PC-3 (cell line): ENCODE data around the gene FBLN5.

Source experiments
- CTCF ChIP-seq: fragments of 300-600 bp; sonication (generic); conservative IDR thresholded peaks from 2 replicates; pipeline ENCODE4 v1.5.1; 2017; ENCODE audit warnings: antibody characterized with exemption, low read depth, mild to moderate bottlenecking, low read length
- EZH2 ChIP-seq: fragments of 300-600 bp; sonication (generic); IDR thresholded peaks from one replicate; pipeline ENCODE4 v1.6.1; 2017; ENCODE audit warnings: antibody characterized with exemption, mild to moderate bottlenecking, low read length; ENCODE audit not compliant: unreplicated experiment

GRCh38 chr14:91851563-91851962 lies 95.9 kb downstream of the FBLN5 start:
- TF ChIP-seq EZH2, result no peak
- no peak for TF ChIP-seq CTCF
